IPS DF 6.9 (cell line): ENCODE results near the gene GFOD2.

Experiments used
- DNase-seq: peaks from one replicate; pipeline ENCODE4 v3.0.0-alpha.2; 2013; ENCODE audit warnings: low read depth, low spot score
- H3K27ac ChIP-seq: one replicate; pipeline ENCODE4 v1.5.1; 2013; ENCODE audit warnings: low read length, control low read depth
- H3K27me3 ChIP-seq: 2 replicates; pipeline ENCODE4 v1.6.1; 2013; ENCODE audit warnings: mild to moderate bottlenecking, low read length; ENCODE audit not compliant: control insufficient read depth, insufficient read depth
- H3K36me3 ChIP-seq: 2 replicates; pipeline ENCODE4 v1.6.1; 2013; ENCODE audit warnings: low read length; ENCODE audit not compliant: control insufficient read depth, insufficient read depth
- H3K4me1 ChIP-seq: 2 replicates; pipeline ENCODE4 v1.6.1; 2013; ENCODE audit warnings: low read length; ENCODE audit not compliant: control insufficient read depth, insufficient read depth
- H3K4me3 ChIP-seq: 2 replicates; pipeline ENCODE4 v1.5.1; 2013; ENCODE audit warnings: mild to moderate bottlenecking, low read length
- H3K9me3 ChIP-seq: 2 replicates; pipeline ENCODE4 v1.6.1; 2013; ENCODE audit warnings: low read length, inconsistent platforms; ENCODE audit not compliant: control insufficient read depth, insufficient read depth
- WGBS: extraction: QIAGEN DNeasy Blood & Tissue Kit; methylation state at CpG from one replicate; pipeline ENCODE4 v1.1.7; 2013; ENCODE audit warnings: mixed read lengths, missing lambda C conversion rate; ENCODE audit not compliant: insufficient read length, insufficient coverage; 5-methylcytosine and 5-hydroxymethylcytosine counted together

GFOD2 gene

GRCh38 chr16:67720236-67720635, 1.1 kb upstream of the GFOD2 start:
- Histone ChIP-seq H3K27ac (no peak overlapping the region), H3K4me1 (no peaks in the 10 kb centered on the region), H3K36me3 (no peaks in the 10 kb centered on the region; the same call in 1 of the 2 replicates), H3K9me3 (no peaks in the 10 kb centered on the region), H3K4me3 (no peak overlapping the region), H3K27me3 (no peaks in the 10 kb centered on the region)
- no peak for DNase-seq
- WGBS, result no CpG with 5 or more reads among the region's 1 CpG

- no CpG with 5 or more reads among the region's 5 CpGs for WGBS
- H3K36me3 ChIP-seq, result no peaks in the 10 kb centered on the region; the same call in 1 of the 2 replicates
- no peaks in the 10 kb centered on the region for H3K27me3 ChIP-seq
- no peak for DNase-seq
- H3K4me3 ChIP-seq, result peak overlapping the region; percentile 88; the same call in 1 of the 2 replicates
- H3K4me1 ChIP-seq, result no peaks in the 10 kb centered on the region
- H3K27ac ChIP-seq, result no peak overlapping the region
- H3K9me3 ChIP-seq, result no peaks in the 10 kb centered on the region
Observed at GRCh38 chr16:67719778-67720144, 645 bp upstream of the GFOD2 start.

- H3K4me1 ChIP-seq, result peaks cover 2% of the 10 kb centered on the region; the same call in 1 of the 2 replicates
- H3K36me3 ChIP-seq, result no peaks in the 10 kb centered on the region; the same call in 1 of the 2 replicates
- H3K4me3 ChIP-seq, result peak overlapping the region; percentile 88
- DNase-seq, result no peak
- no peaks in the 10 kb centered on the region for H3K27me3 ChIP-seq
- WGBS, result no CpG with 5 or more reads among the region's 14 CpGs
- no peaks in the 10 kb centered on the region for H3K9me3 ChIP-seq
- H3K27ac ChIP-seq, result no peak overlapping the region
Observed at GRCh38 chr16:67718668-67719047, 458 bp downstream of the GFOD2 start.

- no peaks in the 10 kb centered on the region for H3K27me3 ChIP-seq
- H3K36me3 ChIP-seq, result no peaks in the 10 kb centered on the region
- no peak overlapping the region for H3K4me3 ChIP-seq
- H3K9me3 ChIP-seq, result no peaks in the 10 kb centered on the region
- peaks cover 2% of the 10 kb centered on the region; the same call in 1 of the 2 replicates for H3K4me1 ChIP-seq
- no CpG with 5 or more reads among the region's 2 CpGs for whole genome bisulfite sequencing
- DNase-seq, result no peak
- no peak overlapping the region for H3K27ac ChIP-seq
Observed at GRCh38 chr16:67716097-67716496, 3.0 kb downstream of the GFOD2 start.

- WGBS, result no CpG with 5 or more reads among the region's 1 CpG
- no peaks in the 10 kb centered on the region for H3K27me3 ChIP-seq
- H3K9me3 ChIP-seq, result no peaks in the 10 kb centered on the region
- no peak for DNase-seq
- H3K4me3 ChIP-seq, result no peak overlapping the region
- H3K36me3 ChIP-seq, result no peaks in the 10 kb centered on the region
- no peak overlapping the region for H3K27ac ChIP-seq
- peaks cover 2% of the 10 kb centered on the region; the same call in 1 of the 2 replicates for H3K4me1 ChIP-seq
Observed at GRCh38 chr16:67714522-67714921, 4.6 kb downstream of the GFOD2 start.

GRCh38 chr16:67713647-67714273, 5.4 kb downstream of the GFOD2 start:
- Histone ChIP-seq H3K4me1 (peaks cover 2% of the 10 kb centered on the region; the same call in 1 of the 2 replicates), H3K36me3 (no peaks in the 10 kb centered on the region), H3K9me3 (no peaks in the 10 kb centered on the region), H3K27ac (no peak overlapping the region), H3K27me3 (no peaks in the 10 kb centered on the region), H3K4me3 (no peak overlapping the region)
- no CpG with 5 or more reads among the region's 5 CpGs for WGBS
- DNase-seq, result no peak

GRCh38 chr16:67710607-67711006, 8.5 kb downstream of the GFOD2 start:
- WGBS, result no CpG with 5 or more reads among the region's 6 CpGs
- Histone ChIP-seq H3K4me3 (no peak overlapping the region), H3K27me3 (no peaks in the 10 kb centered on the region), H3K27ac (no peak overlapping the region), H3K4me1 (peaks cover 2% of the 10 kb centered on the region; the same call in 1 of the 2 replicates), H3K9me3 (no peaks in the 10 kb centered on the region), H3K36me3 (no peaks in the 10 kb centered on the region)
- no peak for DNase-seq

- Histone ChIP-seq H3K36me3 (no peaks in the 10 kb centered on the region), H3K4me1 (peaks cover 2% of the 10 kb centered on the region; the same call in 1 of the 2 replicates), H3K9me3 (no peaks in the 10 kb centered on the region), H3K27ac (no peak overlapping the region), H3K27me3 (no peaks in the 10 kb centered on the region), H3K4me3 (no peak overlapping the region)
- DNase-seq, result no peak
- no CpG with 5 or more reads among the region's 1 CpG for WGBS
Observed at GRCh38 chr16:67709050-67709449, 10.1 kb downstream of the GFOD2 start.

- no peak for DNase-seq
- Histone ChIP-seq H3K4me1 (no peaks in the 10 kb centered on the region), H3K27ac (no peak overlapping the region), H3K27me3 (no peaks in the 10 kb centered on the region), H3K36me3 (no peaks in the 10 kb centered on the region), H3K4me3 (no peak overlapping the region), H3K9me3 (no peaks in the 10 kb centered on the region)
- WGBS, result no CpG with 5 or more reads among the region's 2 CpGs
Observed at GRCh38 chr16:67708368-67708771, 10.7 kb downstream of the GFOD2 start.

- H3K27ac ChIP-seq, result no peak overlapping the region
- H3K4me3 ChIP-seq, result no peak overlapping the region
- WGBS, result no CpG with 5 or more reads among the region's 5 CpGs
Observed at GRCh38 chr16:67707790-67708189, 11.3 kb downstream of the GFOD2 start.

GRCh38 chr16:67707210-67707609, 11.9 kb downstream of the GFOD2 start:
- no peak overlapping the region for H3K4me3 ChIP-seq
- H3K27me3 ChIP-seq, result no peaks in the 10 kb centered on the region
- H3K9me3 ChIP-seq, result no peaks in the 10 kb centered on the region
- no peak for DNase-seq
- H3K4me1 ChIP-seq, result no peaks in the 10 kb centered on the region
- WGBS, result no CpG with 5 or more reads among the region's 4 CpGs
- no peaks in the 10 kb centered on the region for H3K36me3 ChIP-seq
- no peak overlapping the region for H3K27ac ChIP-seq

More at GRCh38 chr16:67707790-67708189, 11.3 kb downstream of the GFOD2 start:
- Histone ChIP-seq H3K4me1 (no peaks in the 10 kb centered on the region), H3K9me3 (no peaks in the 10 kb centered on the region), H3K36me3 (no peaks in the 10 kb centered on the region), H3K27me3 (no peaks in the 10 kb centered on the region)
- no peak for DNase-seq
